ENCODE results near the gene SCAMP4.
"Not testable (repeated sequence)": the region's sequence is repeated elsewhere in the genome, so short reads cannot be mapped to it uniquely, and the experiment has no call there.

The SCAMP4 gene

DNA sequence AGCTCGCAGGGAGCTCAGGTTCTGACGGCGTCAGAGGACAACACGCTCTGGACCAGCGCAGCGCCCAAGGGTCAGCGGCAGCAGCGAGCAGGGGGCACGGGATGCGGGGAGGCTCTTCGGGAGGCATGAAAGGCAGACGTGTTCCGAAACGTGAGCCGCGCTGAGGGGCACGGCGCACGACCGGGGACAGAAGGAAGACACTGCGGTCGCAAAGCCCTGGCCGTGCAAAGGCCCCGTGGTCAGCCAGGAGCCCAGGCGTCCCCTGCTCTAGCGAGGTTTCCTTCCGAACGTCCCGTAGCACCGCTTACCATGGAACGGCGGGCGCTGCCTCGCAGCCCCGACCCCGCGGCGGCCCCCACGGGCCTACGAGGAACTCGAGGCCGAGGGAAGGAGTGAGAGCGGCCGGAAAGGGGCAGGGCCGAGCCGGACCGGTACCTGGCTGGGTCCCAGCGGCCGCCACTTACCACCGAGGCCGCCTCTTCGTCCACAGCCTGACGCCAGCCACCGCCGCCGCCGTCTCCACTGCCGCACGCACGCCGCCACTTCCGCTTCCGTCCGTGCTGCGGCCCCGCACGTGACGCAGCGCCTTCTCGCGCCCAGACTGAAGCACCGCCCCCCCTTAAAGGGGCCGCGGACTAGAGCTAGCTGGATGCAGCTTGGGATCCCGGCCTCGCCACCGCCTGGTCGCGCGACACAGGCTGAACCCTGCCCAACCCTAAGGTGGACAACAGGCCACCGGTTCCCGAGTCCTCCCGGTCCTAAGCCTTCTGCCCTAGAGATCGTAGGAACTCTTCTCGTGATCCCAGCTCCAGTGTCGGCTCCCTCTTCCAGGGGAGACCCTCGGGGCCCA is 29.3 kb upstream of the SCAMP4 start:
- peak; percentile 95 for DNase-seq

DNA sequence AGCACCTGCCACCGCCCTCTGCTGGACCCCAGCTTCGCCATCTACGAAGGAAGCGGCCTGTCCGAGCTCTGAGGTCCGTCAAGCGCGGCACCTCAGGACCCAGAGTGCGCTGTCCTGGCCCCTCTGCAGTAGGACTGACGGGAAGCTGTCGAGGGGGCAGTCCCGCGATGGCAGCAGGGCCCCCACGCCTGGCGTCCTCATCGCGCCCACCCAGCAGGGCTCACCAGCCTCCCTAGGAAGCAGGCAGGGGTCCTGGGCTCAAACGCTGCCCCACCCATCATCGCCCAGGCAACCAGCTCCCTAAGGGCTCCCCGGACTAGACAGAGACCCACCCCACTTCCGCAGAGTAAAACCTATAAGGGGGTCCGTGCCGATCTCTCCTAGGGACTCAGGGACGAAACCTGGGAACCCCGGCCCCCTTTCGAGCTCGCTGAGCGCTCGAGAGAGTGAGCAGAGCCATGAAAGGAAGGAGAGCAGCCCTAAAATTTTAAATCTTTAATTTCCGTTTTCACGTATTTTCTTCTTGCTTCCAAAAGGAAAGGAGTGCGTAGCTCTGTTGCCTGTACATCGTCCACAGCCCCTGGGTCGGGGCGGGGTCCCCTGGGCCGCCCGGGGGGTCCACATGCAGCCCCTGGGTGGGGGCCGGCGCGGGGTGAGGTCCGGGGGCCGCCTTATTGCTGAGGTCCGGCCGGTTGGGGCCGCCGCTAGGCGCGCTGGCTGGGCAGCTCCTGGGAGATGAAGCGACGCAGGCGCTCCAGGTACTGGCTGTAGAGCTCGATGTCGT is 28.5 kb upstream of the SCAMP4 start:
- DNase-seq; H4K5ac ChIP-seq (ENCODE audit: low read length); H3K27ac ChIP-seq (ENCODE audit: low read depth, low read length); H3K79me1 ChIP-seq (ENCODE audit: low read length); H4K8ac ChIP-seq (ENCODE audit: low read depth, low read length); H3K27me3 ChIP-seq (ENCODE audit: insufficient read depth, low read length, poor library complexity); H3K4me1 ChIP-seq (ENCODE audit: control insufficient read depth, low read depth, low read length); H3K36me3 ChIP-seq (ENCODE audit: control insufficient read depth, insufficient read depth, low read length); H2BK120ac ChIP-seq (ENCODE audit: low read depth, low read length); H3K18ac ChIP-seq (ENCODE audit: low read length); H2BK5ac ChIP-seq (ENCODE audit: low read length); H2BK15ac ChIP-seq (replicated peaks; ENCODE audit: low read depth): not testable (repeated sequence)
- Histone ChIP-seq H2AK5ac (ENCODE audit: low read length) (peak overlapping the region; percentile 82), H3K4me3 (ENCODE audit: low read length) (peak overlapping the region; percentile 34), H3K23ac (ENCODE audit: low read length) (peak overlapping the region; percentile 72), H3K4me2 (ENCODE audit: low read length) (peak overlapping the region; percentile 99), H3K9ac (ENCODE audit: low read length) (peak overlapping the region; percentile 79), H3K79me2 (ENCODE audit: control insufficient read depth, insufficient read depth, low read length) (peaks cover 21% of the 10 kb centered on the region), H3K56ac (ENCODE audit: low read length) (peak overlapping the region; percentile 92), H3K4ac (ENCODE audit: low read depth, low read length) (peak overlapping the region; percentile 56)
- no CpG with 5 or more reads among the region's 53 CpGs for WGBS (ENCODE audit: extremely low coverage, insufficient coverage, low lambda C conversion rate)

More for the DNA sequence above, 29.3 kb upstream of the SCAMP4 start:
- H3K4ac ChIP-seq (ENCODE audit: low read depth, low read length): peak overlapping the region; percentile 56
- peak overlapping the region; percentile 97 for H3K56ac ChIP-seq (ENCODE audit: low read length)
- no peak overlapping the region for H2AK5ac ChIP-seq (ENCODE audit: low read length)
- no peak overlapping the region for H2BK5ac ChIP-seq (ENCODE audit: low read length)
- H3K4me1 ChIP-seq (ENCODE audit: control insufficient read depth, low read depth, low read length): no peaks in the 10 kb centered on the region
- peaks cover 7% of the 10 kb centered on the region for H3K79me1 ChIP-seq (ENCODE audit: low read length)
- no peaks in the 10 kb centered on the region for H3K27me3 ChIP-seq (ENCODE audit: insufficient read depth, low read length, poor library complexity)
- H2BK120ac ChIP-seq (ENCODE audit: low read depth, low read length): no peak overlapping the region
- H3K79me2 ChIP-seq (ENCODE audit: control insufficient read depth, insufficient read depth, low read length): peaks cover 21% of the 10 kb centered on the region
- no peak overlapping the region for H3K18ac ChIP-seq (ENCODE audit: low read length)
- H4K8ac ChIP-seq (ENCODE audit: low read depth, low read length): peak overlapping the region; percentile 28
- H2BK15ac ChIP-seq (replicated peaks; ENCODE audit: low read depth): no peak overlapping the region
- H3K4me3 ChIP-seq (ENCODE audit: low read length): peak overlapping the region; percentile 96
- peak overlapping the region; percentile 97 for H3K23ac ChIP-seq (ENCODE audit: low read length)
- peak overlapping the region; percentile 97 for H3K9ac ChIP-seq (ENCODE audit: low read length)
- no CpG with 5 or more reads among the region's 87 CpGs for WGBS (ENCODE audit: extremely low coverage, insufficient coverage, low lambda C conversion rate)
- H3K27ac ChIP-seq (ENCODE audit: low read depth, low read length): peak overlapping the region; percentile 28
- H3K4me2 ChIP-seq (ENCODE audit: low read length): peak overlapping the region; percentile 99
- H4K5ac ChIP-seq (ENCODE audit: low read length): no peak overlapping the region
- H3K36me3 ChIP-seq (ENCODE audit: control insufficient read depth, insufficient read depth, low read length): no peaks in the 10 kb centered on the region

DNA sequence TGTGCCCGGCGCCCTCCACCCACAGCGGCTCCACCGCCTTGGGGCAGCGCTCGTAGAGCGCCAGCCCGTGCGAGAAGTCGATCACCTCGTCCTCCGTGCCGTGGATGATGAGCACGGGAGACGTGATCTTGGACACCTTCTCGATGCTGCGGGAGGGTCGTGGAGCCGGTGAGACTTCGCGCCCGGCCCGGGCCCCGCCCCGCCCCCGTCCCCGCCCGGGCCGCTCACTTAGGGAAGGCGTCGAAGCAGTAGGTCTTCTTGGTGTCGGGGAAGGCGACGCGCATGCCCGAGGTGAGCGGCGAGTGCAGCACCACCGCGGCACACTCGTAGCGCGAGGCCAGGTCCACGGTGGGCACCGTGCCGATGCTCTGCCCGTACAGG is 27.9 kb upstream of the SCAMP4 start:
- H3K4me3 ChIP-seq (ENCODE audit: low read length): not testable (repeated sequence)
- no CpG with 5 or more reads among the region's 47 CpGs for whole genome bisulfite sequencing (ENCODE audit: extremely low coverage, insufficient coverage, low lambda C conversion rate)

DNA sequence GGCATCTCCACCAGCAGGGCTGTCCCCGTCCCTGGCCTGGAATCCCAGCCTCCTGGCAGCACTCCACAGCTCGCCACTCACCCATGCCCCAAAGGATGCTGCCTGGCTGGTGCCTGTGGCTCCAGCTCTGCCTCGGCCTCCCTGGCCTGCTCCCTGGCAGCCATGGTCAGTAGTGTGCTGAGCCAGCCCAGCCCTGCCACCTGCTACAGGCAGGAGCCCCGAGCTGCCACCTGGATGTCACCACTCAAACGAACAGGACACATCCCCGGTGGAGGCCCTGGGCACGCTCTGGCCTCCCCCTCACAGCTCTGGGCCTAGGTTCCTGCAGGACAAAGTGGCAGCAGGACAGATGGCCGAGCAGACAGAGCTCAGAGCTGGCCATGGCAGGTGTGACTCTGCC is 26.6 kb upstream of the SCAMP4 start:
- WGBS (ENCODE audit: extremely low coverage, insufficient coverage, low lambda C conversion rate): no CpG with 5 or more reads among the region's 8 CpGs
- not testable (repeated sequence) for H3K4me1 ChIP-seq (ENCODE audit: control insufficient read depth, low read depth, low read length); H3K18ac ChIP-seq (ENCODE audit: low read length); H2BK5ac ChIP-seq (ENCODE audit: low read length); H3K4me3 ChIP-seq (ENCODE audit: low read length); H3K27ac ChIP-seq (ENCODE audit: low read depth, low read length); H3K4me2 ChIP-seq (ENCODE audit: low read length); H3K4ac ChIP-seq (ENCODE audit: low read depth, low read length); H3K56ac ChIP-seq (ENCODE audit: low read length); H3K36me3 ChIP-seq (ENCODE audit: control insufficient read depth, insufficient read depth, low read length); DNase-seq; H2AK5ac ChIP-seq (ENCODE audit: low read length); H3K27me3 ChIP-seq (ENCODE audit: insufficient read depth, low read length, poor library complexity); H2BK120ac ChIP-seq (ENCODE audit: low read depth, low read length); H3K23ac ChIP-seq (ENCODE audit: low read length); H3K9ac ChIP-seq (ENCODE audit: low read length); H2BK15ac ChIP-seq (replicated peaks; ENCODE audit: low read depth); H4K5ac ChIP-seq (ENCODE audit: low read length); H4K8ac ChIP-seq (ENCODE audit: low read depth, low read length)
- H3K79me1 ChIP-seq (ENCODE audit: low read length): peaks cover 16% of the 10 kb centered on the region
- peaks cover 28% of the 10 kb centered on the region for H3K79me2 ChIP-seq (ENCODE audit: control insufficient read depth, insufficient read depth, low read length)

More for the DNA sequence above, 27.9 kb upstream of the SCAMP4 start:
- not testable (repeated sequence) for H4K8ac ChIP-seq (ENCODE audit: low read depth, low read length); H2BK120ac ChIP-seq (ENCODE audit: low read depth, low read length); H3K18ac ChIP-seq (ENCODE audit: low read length); H3K9ac ChIP-seq (ENCODE audit: low read length); H3K36me3 ChIP-seq (ENCODE audit: control insufficient read depth, insufficient read depth, low read length); H3K27ac ChIP-seq (ENCODE audit: low read depth, low read length); H3K79me1 ChIP-seq (ENCODE audit: low read length); H3K23ac ChIP-seq (ENCODE audit: low read length); H2BK15ac ChIP-seq (replicated peaks; ENCODE audit: low read depth); DNase-seq; H2AK5ac ChIP-seq (ENCODE audit: low read length); H3K4ac ChIP-seq (ENCODE audit: low read depth, low read length); H4K5ac ChIP-seq (ENCODE audit: low read length); H3K4me1 ChIP-seq (ENCODE audit: control insufficient read depth, low read depth, low read length); H3K4me2 ChIP-seq (ENCODE audit: low read length); H2BK5ac ChIP-seq (ENCODE audit: low read length); H3K27me3 ChIP-seq (ENCODE audit: insufficient read depth, low read length, poor library complexity)
- H3K56ac ChIP-seq (ENCODE audit: low read length): peak overlapping the region; percentile 34
- H3K79me2 ChIP-seq (ENCODE audit: control insufficient read depth, insufficient read depth, low read length): peaks cover 22% of the 10 kb centered on the region

DNA sequence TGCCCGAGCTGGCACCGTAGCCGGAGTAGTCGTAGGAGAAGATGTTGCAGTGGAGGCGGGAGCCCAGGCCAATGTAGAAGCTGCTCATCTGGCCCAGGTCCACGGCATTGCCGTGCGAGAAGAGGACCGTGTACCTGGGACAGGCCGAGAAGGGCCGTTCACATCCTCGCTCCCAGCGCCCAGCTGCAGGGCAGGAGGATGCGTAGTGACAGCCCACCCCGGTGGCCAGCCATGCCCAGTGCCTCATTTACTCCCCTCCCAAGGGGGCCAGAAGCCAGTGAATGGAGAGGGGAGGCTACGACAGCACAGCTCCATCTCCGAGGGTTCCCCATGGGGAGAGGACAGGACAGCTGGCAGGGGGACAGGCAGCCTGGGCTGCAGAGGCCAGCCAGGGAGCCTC is 25.2 kb upstream of the SCAMP4 start:
- H3K4ac ChIP-seq (ENCODE audit: low read depth, low read length); H3K23ac ChIP-seq (ENCODE audit: low read length); H3K4me3 ChIP-seq (ENCODE audit: low read length); H2BK5ac ChIP-seq (ENCODE audit: low read length); H2AK5ac ChIP-seq (ENCODE audit: low read length); H2BK120ac ChIP-seq (ENCODE audit: low read depth, low read length); H4K5ac ChIP-seq (ENCODE audit: low read length); H3K18ac ChIP-seq (ENCODE audit: low read length); DNase-seq; H3K36me3 ChIP-seq (ENCODE audit: control insufficient read depth, insufficient read depth, low read length); H3K4me2 ChIP-seq (ENCODE audit: low read length); H3K56ac ChIP-seq (ENCODE audit: low read length); H3K27ac ChIP-seq (ENCODE audit: low read depth, low read length); H3K4me1 ChIP-seq (ENCODE audit: control insufficient read depth, low read depth, low read length); H3K27me3 ChIP-seq (ENCODE audit: insufficient read depth, low read length, poor library complexity); H4K8ac ChIP-seq (ENCODE audit: low read depth, low read length); H2BK15ac ChIP-seq (replicated peaks; ENCODE audit: low read depth); H3K9ac ChIP-seq (ENCODE audit: low read length): not testable (repeated sequence)
- H3K79me2 ChIP-seq (ENCODE audit: control insufficient read depth, insufficient read depth, low read length): peaks cover 33% of the 10 kb centered on the region
- peaks cover 23% of the 10 kb centered on the region for H3K79me1 ChIP-seq (ENCODE audit: low read length)
- no CpG with 5 or more reads among the region's 17 CpGs for WGBS (ENCODE audit: extremely low coverage, insufficient coverage, low lambda C conversion rate)
